ENCODE measurements around the gene SMG6.

DNA sequence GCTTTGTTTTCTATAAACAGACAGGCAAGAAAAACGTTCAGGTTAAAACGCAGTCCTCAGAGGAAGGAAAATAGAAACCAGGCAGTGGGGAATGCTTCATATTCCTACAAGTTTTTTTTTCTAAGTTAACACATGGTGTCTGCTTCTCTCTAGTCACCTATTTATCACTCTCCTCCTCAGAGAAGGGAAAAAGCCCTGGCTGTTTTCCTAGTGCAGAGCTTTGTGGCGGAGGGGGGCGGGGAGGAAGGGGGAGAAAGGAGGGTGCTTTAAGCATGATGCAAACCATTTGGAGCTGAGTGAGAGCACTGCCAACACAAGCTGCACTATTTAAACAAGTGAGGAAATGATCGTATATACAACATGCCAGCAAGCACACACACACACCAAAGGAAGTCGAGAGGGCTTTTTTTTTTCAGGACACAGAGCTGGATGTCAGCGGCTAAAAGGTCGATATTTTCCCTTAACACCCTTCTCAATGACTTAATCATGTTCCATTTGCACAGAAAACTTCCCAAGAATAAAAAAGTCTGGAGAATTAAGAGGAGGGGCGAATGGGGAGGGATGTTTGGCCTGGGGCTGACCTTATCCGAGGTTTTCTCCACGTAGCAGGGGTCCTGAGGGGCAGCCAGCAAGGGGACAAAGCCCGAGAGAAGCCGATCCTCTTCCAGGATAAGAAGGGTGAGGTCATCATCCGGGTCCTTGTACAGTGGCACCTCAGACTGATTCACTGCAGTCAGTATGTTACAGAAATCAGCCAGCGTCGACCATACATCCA is 131.3 kb downstream of the SMG6 start:
- TF ChIP-seq EZH2phosphoT487 (IDR thresholded peaks at IDR 0.05; ENCODE audit: insufficient read depth, low read depth) (no peak), EZH2 (IDR thresholded peaks at IDR 0.05; ENCODE audit: insufficient read depth, poor library complexity, severe bottlenecking) (no peak)
